HG02885 (cell line): ENCODE data around the gene SIN3A.
"Not testable (repeated sequence)": the region's sequence is repeated elsewhere in the genome, so short reads cannot be mapped to it uniquely, and the experiment has no call there.

ENCODE experiments used
- ATAC-seq: cut with Tn5 transposase; IDR thresholded peaks from one replicate; pipeline ENCODE4 v1.9.1; 2021; ENCODE audit warnings: mild to moderate bottlenecking; ENCODE audit not compliant: unreplicated experiment, poor library complexity

Gene SIN3A

GRCh38 chr15:75359537-75360250, 91.8 kb downstream of the SIN3A start:
- no peak for ATAC-seq

GRCh38 chr15:75358771-75359536, 92.5 kb downstream of the SIN3A start:
- ATAC-seq, result no peak

GRCh38 chr15:75357976-75358673, 93.4 kb downstream of the SIN3A start:
- no peak for ATAC-seq

GRCh38 chr15:75356517-75356916, 95.0 kb downstream of the SIN3A start:
- no peak for ATAC-seq

- ATAC-seq, result no peak
These were observed 95.5 kb downstream of the SIN3A start for GRCh38 chr15:75356006-75356405.

GRCh38 chr15:75355369-75355768, 96.1 kb downstream of the SIN3A start:
- no peak for ATAC-seq

GRCh38 chr15:75354454-75354853, 97.0 kb downstream of the SIN3A start:
- ATAC-seq, result no peak

GRCh38 chr15:75353604-75354003, 97.9 kb downstream of the SIN3A start:
- ATAC-seq, result no peak

GRCh38 chr15:75352186-75353080, 99.1 kb downstream of the SIN3A start:
- no peak for ATAC-seq

- no peak for ATAC-seq
These were observed 100.7 kb downstream of the SIN3A start for GRCh38 chr15:75350601-75351361.

- no peak for ATAC-seq
These were observed 101.5 kb downstream of the SIN3A start for GRCh38 chr15:75349851-75350588.

GRCh38 chr15:75349351-75349669, 102.2 kb downstream of the SIN3A start:
- ATAC-seq, result not testable (repeated sequence)

GRCh38 chr15:75348562-75349350, 102.7 kb downstream of the SIN3A start:
- ATAC-seq, result no peak

- ATAC-seq, result no peak
These were observed 103.4 kb downstream of the SIN3A start for GRCh38 chr15:75348034-75348561.

GRCh38 chr15:75347222-75348033, 104.1 kb downstream of the SIN3A start:
- ATAC-seq, result peak; percentile 48

GRCh38 chr15:75346796-75347221, 104.7 kb downstream of the SIN3A start, which contains the start of gene NEIL1:
NEIL1 (plus strand) TSS chr15:75347039; CDS start chr15:75348906, 1,867 bp downstream.
- ATAC-seq, result no peak

- ATAC-seq, result not testable (repeated sequence)
These were observed 107.5 kb downstream of the SIN3A start for GRCh38 chr15:75343953-75344352.
